Glutamatergic neuron (in vitro differentiated cells): ENCODE results near the gene MAP4K4. TPM values are rescaled to one million over a fixed set of nuclear protein-coding genes. Genes with fewer than 3 reads are reported as not detected.

Source experiments
- DNase-seq: peaks from one replicate; pipeline ENCODE4 v3.0.0; 2022
- H3K27ac Mint-ChIP-seq: one replicate; pipeline ENCODE4 v1.8.0; 2020; ENCODE audit warnings: mild to moderate bottlenecking, mixed read lengths, inconsistent platforms; ENCODE audit not compliant: unreplicated experiment
- H3K27me3 Mint-ChIP-seq: one replicate; pipeline ENCODE4 v1.8.0; 2020; ENCODE audit warnings: mild to moderate bottlenecking, moderate library complexity, mixed read lengths, inconsistent platforms; ENCODE audit not compliant: unreplicated experiment
- H3K36me3 Mint-ChIP-seq: one replicate; pipeline ENCODE4 v1.8.0; 2020; ENCODE audit warnings: mild to moderate bottlenecking, mixed read lengths, inconsistent platforms; ENCODE audit not compliant: unreplicated experiment
- H3K4me1 Mint-ChIP-seq: one replicate; pipeline ENCODE4 v1.8.0; 2020; ENCODE audit warnings: mild to moderate bottlenecking, low read depth, mixed read lengths, inconsistent platforms; ENCODE audit not compliant: unreplicated experiment
- H3K4me3 Mint-ChIP-seq: one replicate; pipeline ENCODE4 v1.8.0; 2020; ENCODE audit warnings: mild to moderate bottlenecking, mixed read lengths, inconsistent platforms; ENCODE audit not compliant: unreplicated experiment
- H3K9me3 Mint-ChIP-seq: one replicate; pipeline ENCODE4 v1.8.0; 2020; ENCODE audit warnings: mild to moderate bottlenecking, moderate library complexity, mixed read lengths, inconsistent platforms; ENCODE audit not compliant: unreplicated experiment
- total RNA-seq: library from RNA; stranded (reverse); fragmentation: NEBNext Ultra II Directional; extraction: Animal tissue kit (Norgen Biotek cat#: 25700); gene quantifications from one replicate; pipeline ENCODE4 v1.2.1, GENCODE V29; 2021; ENCODE audit not compliant: unreplicated experiment
- TF ChIP-seq, protein P1 (sequence below): fragments of 200-600 bp; sonication (generic); IDR thresholded peaks from one replicate; pipeline ENCODE4 v1.5.0; 2021; ENCODE audit not compliant: partially characterized antibody, unreplicated experiment

MAP4K4 gene
- total RNA-seq, 1 donor from 2014 or later, result 756 TPM

DNA sequence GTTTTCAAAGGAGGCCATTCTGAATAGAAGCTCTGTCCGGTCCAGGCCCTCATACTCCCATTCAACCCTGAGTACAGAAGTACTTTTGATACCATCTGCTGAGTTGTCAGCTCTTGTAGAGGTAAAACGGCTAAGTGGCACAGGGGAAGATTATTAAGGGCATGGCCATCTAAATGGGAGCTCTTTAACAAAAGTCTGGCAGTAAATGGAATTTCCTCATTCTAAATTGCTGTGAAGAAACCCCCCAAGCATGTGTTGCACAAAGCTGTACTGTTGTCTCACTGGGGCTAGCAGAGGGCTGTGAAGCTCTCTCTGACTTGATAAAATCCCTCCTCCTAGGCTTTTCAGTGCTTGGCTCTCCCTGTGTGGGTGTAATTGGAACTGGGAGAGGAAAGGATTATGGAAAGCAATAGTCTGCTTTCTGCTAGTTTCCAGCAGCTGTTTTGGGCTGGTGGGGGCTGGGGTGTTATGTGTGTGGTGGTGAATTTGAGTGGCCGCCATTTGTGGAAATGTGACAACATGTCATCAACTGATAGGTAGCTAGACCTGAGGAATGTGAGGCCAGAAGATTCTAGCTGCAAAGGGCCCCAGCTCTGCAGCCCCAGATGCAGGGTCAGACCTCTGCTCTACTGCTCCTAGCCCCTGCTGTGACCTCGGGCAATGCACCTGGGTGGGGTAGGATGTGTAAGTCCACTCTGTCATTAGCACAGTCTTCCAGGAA lies 65.1 kb downstream of the MAP4K4 start:
- no peaks in the 10 kb centered on the region for H3K36me3 Mint-ChIP-seq
- no peak for DNase-seq

DNA sequence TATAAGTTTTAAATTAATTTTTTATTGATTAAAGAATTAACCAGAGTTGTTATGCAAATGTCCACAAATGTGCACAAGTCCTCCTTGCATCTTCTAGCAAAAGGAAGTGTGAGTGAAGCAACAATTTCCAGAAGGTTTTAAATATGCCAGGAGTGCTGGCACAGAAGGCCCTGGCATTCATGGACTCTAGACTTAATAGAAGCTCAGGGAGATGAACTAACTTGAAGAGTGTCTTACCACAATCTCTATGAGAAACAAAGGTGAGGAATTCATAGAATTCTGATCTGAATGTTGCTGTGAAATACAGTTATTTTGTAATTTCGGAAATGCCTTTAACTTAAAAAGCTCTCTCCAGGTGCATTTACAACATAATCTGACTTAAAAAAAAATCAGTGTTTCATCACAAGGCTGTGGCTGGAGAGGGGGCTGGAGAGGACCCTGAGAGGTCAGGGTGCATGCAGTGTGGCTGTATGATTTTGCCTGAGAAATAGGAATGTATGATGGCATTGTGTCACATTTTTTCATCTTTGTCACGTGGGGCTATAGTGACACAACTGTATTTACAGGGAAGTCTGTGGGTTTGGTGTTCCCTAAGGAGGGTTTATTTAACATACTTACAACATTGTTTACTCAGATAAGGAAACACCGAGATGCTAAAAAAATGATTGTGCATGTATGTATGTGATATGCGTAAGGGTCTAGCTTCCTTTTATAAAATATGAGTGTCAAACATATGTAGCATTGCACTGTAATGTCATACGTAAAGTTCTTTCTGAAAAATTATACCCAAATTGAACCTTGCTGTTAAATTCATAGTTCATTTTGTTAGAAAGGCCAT lies 66.2 kb downstream of the MAP4K4 start:
- no peak for DNase-seq
- peak overlapping the region; percentile 74 for H3K27ac Mint-ChIP-seq
- no peaks in the 10 kb centered on the region for H3K36me3 Mint-ChIP-seq
- peaks cover 16% of the 10 kb centered on the region for H3K9me3 Mint-ChIP-seq
- no peak overlapping the region for H3K4me3 Mint-ChIP-seq
- TF ChIP-seq, protein P1, sequence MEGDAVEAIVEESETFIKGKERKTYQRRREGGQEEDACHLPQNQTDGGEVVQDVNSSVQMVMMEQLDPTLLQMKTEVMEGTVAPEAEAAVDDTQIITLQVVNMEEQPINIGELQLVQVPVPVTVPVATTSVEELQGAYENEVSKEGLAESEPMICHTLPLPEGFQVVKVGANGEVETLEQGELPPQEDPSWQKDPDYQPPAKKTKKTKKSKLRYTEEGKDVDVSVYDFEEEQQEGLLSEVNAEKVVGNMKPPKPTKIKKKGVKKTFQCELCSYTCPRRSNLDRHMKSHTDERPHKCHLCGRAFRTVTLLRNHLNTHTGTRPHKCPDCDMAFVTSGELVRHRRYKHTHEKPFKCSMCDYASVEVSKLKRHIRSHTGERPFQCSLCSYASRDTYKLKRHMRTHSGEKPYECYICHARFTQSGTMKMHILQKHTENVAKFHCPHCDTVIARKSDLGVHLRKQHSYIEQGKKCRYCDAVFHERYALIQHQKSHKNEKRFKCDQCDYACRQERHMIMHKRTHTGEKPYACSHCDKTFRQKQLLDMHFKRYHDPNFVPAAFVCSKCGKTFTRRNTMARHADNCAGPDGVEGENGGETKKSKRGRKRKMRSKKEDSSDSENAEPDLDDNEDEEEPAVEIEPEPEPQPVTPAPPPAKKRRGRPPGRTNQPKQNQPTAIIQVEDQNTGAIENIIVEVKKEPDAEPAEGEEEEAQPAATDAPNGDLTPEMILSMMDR, result no peak
- peaks cover 4% of the 10 kb centered on the region for H3K27me3 Mint-ChIP-seq
- H3K4me1 Mint-ChIP-seq, result peaks cover 61% of the 10 kb centered on the region

More for the DNA sequence above, 65.1 kb downstream of the MAP4K4 start:
- Mint-ChIP-seq H3K27ac (peak overlapping the region; percentile 62), H3K9me3 (peaks cover 15% of the 10 kb centered on the region), H3K27me3 (peaks cover 9% of the 10 kb centered on the region), H3K4me3 (peak overlapping the region; percentile 59), H3K4me1 (peaks cover 58% of the 10 kb centered on the region)
- TF ChIP-seq, protein P1, result no peak

DNA sequence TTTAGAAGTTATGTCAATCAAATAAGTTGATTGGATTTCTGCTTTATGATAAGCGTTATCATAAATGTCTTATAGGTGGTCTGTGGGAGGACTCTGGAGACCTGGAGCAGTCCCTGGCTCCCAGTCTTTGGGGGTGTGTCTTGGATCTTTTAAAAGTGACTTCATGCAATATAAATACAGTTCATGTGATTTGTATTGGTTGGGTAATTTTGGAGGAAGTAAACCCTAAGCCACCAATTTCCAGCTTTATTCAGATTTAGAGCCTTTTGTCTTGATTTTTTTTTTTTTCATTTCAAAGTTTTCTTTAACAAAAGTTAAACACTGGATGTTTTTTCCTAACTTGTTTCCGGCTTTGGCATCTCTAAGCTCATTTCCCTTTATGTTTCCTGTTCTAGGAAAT lies 68.8 kb downstream of the MAP4K4 start:
- DNase-seq, result no peak
- H3K36me3 Mint-ChIP-seq, result no peaks in the 10 kb centered on the region
- peaks cover 76% of the 10 kb centered on the region for H3K4me1 Mint-ChIP-seq
- TF ChIP-seq, protein P1, result no peak
- peak overlapping the region; percentile 53 for H3K4me3 Mint-ChIP-seq
- peaks cover 25% of the 10 kb centered on the region for H3K9me3 Mint-ChIP-seq
- peaks cover 10% of the 10 kb centered on the region for H3K27me3 Mint-ChIP-seq
- H3K27ac Mint-ChIP-seq, result peak overlapping the region; percentile 43

DNA sequence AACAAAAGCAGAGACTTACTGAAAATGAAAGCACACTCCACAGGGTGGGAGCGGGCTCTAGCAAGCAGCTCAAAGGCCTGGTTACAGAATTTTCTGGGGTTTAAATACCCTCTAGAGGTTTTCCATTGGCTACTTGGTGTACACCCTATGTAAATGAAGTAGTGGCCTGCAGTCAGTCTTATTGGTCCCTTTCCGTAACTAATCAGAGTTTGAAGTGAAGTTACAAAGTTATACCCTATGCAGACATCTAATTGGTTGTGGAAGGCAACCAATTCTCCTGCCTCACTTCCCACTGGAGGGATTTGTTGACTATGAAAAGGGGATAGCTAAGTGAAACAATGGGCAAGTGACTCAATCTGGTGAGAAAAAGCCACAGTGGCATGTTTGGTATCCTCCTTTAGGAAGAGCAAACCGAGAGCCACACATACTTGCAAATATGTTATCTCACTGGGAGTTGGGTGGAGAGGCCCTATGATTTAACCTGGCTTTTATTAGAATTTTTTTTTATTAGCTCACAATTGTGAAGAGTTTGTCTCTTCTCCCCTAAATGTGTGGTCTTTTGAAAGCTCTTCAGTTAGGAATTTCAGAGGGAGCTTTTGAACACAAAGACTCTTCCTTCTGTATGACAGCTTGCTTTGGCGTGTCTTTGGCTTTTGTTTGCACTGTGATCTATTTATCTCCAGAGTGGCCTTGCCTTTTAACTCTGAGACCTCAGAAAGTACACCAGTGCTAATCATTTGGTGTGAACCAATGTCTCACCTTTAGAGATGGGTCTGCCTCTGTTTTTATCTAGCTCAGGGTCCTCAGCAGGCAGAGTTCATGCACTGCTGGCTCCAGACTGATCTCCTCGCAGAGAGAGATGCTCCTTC lies 69.6 kb downstream of the MAP4K4 start:
- no peak for DNase-seq
- TF ChIP-seq, protein P1, result no peak
- Mint-ChIP-seq H3K36me3 (no peaks in the 10 kb centered on the region), H3K4me3 (peak overlapping the region; percentile 53), H3K4me1 (peaks cover 80% of the 10 kb centered on the region), H3K9me3 (peaks cover 30% of the 10 kb centered on the region), H3K27ac (peak overlapping the region; percentile 70), H3K27me3 (peaks cover 10% of the 10 kb centered on the region)
